ENCODE data around the gene PWP1. TPM values are rescaled to one million over a fixed set of nuclear protein-coding genes. Genes with fewer than 3 reads are reported as not detected.

The PWP1 gene
- total RNA-seq, 1 donor from 2014 or later = 99.4 TPM

- H3K4me3 ChIP-seq (ENCODE audit: low read depth, low read length) = peak overlapping the region; percentile 62
Observed at GRCh38 chr12:107761502-107761904, 75.9 kb downstream of the PWP1 start.

More at GRCh38 chr12:107761502-107761904, 75.9 kb downstream of the PWP1 start:
- Histone ChIP-seq H3K36me3 (ENCODE audit: control insufficient read depth, insufficient read depth, low read length) (peaks cover 1% of the 10 kb centered on the region), H3K27me3 (ENCODE audit: control insufficient read depth, insufficient read depth, low read length) (no peaks in the 10 kb centered on the region)
- TF ChIP-seq CTCF (IDR thresholded peaks at IDR 0.05; ENCODE audit: insufficient read depth, low read length, poor library complexity, severe bottlenecking) = no peak
- no peak for DNase-seq (ENCODE audit: low read depth)

Other genes with a start within 250 kb of the PWP1 start
- 51.4 and 54.6 TPM in 2 replicates for gene PRDM4, start 75.3 kb downstream of the PWP1 start, total RNA-seq
- gene ASCL4, start 88.9 kb downstream of the PWP1 start, total RNA-seq = not detected in 2 replicates